ENCODE measurements around the gene SFXN2.

The SFXN2 gene

GRCh38 chr10:102783568-102783967 lies 69.1 kb downstream of the SFXN2 start:
- no peak for TF ChIP-seq CTCF (IDR thresholded peaks at IDR 0.05; ENCODE audit: insufficient read depth, missing control alignments)
- DNase-seq (ENCODE audit: insufficient read length, low spot score) (no peak), FAIRE-seq (no peak)

DNA sequence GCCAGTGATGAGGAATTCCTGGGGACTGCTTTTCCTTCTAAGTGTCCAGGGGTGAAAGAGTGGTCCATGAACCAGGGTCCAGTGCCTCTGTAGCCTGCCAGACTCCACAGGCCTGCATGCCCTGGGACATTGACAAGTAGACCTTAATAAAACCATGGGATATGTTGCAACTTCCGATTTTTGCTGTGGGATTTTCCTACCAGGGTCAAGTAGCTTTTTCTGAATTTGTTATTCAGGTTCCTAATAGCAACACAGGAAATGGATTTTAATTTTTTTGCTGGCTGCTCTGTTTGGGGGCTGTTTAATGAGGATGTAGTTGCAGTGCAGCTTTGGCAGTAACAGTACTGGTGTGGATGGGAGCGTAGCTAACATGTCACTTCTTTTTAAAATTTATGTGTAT lies 71.4 kb downstream of the SFXN2 start:
- DNase-seq (ENCODE audit: insufficient read length, low spot score) (no peak), FAIRE-seq (no peak)
- TF ChIP-seq CTCF (IDR thresholded peaks at IDR 0.05; ENCODE audit: insufficient read depth, missing control alignments), result no peak

GRCh38 chr10:102791754-102792395 lies 77.4 kb downstream of the SFXN2 start:
- no peak for FAIRE-seq
- TF ChIP-seq CTCF (IDR thresholded peaks at IDR 0.05; ENCODE audit: insufficient read depth, missing control alignments), result no peak
- no peak for DNase-seq (ENCODE audit: insufficient read length, low spot score)
